ENCODE data around the gene SNX20.

SNX20 gene, protein sequence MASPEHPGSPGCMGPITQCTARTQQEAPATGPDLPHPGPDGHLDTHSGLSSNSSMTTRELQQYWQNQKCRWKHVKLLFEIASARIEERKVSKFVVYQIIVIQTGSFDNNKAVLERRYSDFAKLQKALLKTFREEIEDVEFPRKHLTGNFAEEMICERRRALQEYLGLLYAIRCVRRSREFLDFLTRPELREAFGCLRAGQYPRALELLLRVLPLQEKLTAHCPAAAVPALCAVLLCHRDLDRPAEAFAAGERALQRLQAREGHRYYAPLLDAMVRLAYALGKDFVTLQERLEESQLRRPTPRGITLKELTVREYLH

DNA sequence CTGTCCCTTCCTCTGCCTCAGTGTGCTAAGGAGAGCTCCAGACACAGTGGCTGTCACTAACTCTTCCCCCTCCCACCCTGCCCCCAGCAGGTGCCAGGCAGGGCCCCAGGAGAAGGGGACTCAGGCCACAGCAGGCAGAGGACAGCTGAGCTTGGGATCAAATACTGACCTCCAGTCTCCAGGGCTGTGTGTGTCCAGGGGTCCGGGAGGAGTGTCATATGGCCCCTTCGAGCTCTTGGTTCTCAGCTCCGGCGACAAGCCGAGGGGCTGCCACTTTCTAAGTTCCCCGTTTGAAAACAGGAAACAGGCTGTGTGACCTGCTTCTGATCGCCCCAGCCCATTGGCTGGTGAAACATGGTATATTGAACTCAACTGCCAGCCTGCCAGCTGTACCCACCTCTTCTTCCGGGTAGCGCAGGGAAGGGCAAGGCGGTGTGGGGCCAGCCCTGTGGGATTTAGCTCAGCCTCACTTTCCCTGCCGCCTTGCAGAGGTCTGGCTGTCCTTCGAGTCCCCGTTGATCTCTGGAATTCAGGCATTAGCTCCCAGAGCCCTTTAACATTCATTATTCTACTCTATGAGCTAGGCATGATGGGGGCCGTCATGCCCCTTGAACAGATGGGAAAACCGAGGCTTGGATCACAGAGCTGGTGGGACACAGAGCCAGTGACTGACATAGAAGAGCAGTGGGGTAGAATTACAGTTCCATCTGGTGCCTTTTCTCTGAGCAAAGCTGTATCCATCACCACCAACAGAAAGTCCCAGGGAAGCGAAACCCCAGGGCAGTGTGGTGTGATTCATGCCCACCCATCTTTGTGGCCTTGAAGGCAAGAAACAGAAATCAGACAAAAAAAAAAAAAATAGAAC is at the start of gene SNX20:
Gene SNX20, minus strand, starts transcription at position 292 of the 865 bp plus-strand sequence. CDS start 3,786 bp downstream, outside the sequence.
- peak; percentile 73 for DNase-seq (ENCODE audit: extremely low spot score)
- TF ChIP-seq, protein P1, sequence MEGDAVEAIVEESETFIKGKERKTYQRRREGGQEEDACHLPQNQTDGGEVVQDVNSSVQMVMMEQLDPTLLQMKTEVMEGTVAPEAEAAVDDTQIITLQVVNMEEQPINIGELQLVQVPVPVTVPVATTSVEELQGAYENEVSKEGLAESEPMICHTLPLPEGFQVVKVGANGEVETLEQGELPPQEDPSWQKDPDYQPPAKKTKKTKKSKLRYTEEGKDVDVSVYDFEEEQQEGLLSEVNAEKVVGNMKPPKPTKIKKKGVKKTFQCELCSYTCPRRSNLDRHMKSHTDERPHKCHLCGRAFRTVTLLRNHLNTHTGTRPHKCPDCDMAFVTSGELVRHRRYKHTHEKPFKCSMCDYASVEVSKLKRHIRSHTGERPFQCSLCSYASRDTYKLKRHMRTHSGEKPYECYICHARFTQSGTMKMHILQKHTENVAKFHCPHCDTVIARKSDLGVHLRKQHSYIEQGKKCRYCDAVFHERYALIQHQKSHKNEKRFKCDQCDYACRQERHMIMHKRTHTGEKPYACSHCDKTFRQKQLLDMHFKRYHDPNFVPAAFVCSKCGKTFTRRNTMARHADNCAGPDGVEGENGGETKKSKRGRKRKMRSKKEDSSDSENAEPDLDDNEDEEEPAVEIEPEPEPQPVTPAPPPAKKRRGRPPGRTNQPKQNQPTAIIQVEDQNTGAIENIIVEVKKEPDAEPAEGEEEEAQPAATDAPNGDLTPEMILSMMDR (IDR thresholded peaks at IDR 0.05; ENCODE audit: control extremely low read depth, extremely low read depth, low read depth, missing control alignments) = no peak
- ChIA-PET CTCF (interaction anchor here (0.8 to 16.8 kb wide), 16 partner anchors 13 to 656 kb away, joined by 3 to 289 read pairs (median 3); partner anchors contain the start of gene CNEP1R1), POLR2A (no interaction called here)

DNA sequence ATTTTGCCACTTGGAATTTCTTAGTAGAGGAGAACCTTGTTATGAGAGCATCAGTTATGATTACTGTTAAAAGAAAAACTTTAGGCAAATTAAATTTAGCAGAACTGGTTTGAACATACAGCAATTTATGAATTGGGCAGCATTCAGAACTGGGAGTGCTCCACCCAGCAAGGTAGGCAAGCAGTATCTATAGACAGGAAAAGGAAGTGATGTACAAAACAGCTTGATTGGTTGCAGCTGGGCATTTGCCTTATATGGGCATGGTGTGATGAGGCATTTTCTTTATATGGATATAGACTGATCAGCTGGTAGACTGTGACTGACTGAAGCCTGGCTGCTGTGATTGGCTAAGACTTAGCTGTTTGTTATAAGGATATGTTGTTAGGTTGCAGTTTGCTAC is 43.2 kb upstream of the SNX20 start:
- CTCF ChIA-PET = interaction anchor here (1.1 to 2.5 kb wide), 4 partner anchors 25 to 84 kb away, joined by 3 to 10 read pairs (median 3); no protein-coding TSS in a partner anchor
- TF ChIP-seq, protein P1 (IDR thresholded peaks at IDR 0.05; ENCODE audit: control extremely low read depth, extremely low read depth, low read depth, missing control alignments) = no peak
- POLR2A ChIA-PET = no interaction called here
- DNase-seq (ENCODE audit: extremely low spot score) = no peak

DNA sequence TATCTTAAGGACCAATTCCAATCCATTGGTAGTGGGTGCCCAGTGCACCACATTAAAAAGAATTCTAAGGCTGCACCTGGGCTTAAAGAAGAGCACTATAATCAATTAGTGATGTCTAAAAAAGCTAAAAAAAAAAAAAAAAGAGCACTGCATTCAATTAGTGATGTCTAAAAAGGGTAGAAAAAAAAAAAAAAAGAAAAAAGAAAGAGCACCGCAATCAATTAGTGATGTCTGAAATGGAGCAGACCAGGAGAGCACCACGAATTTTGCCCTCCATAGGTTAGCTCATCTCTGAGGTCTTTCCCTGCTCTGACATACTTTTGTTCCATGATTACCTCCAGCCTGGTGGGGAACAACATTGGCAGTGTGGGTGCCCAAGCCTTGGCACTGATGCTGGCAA is 41.8 kb upstream of the SNX20 start:
- POLR2A ChIA-PET = no interaction called here
- TF ChIP-seq, protein P1 (IDR thresholded peaks at IDR 0.05; ENCODE audit: control extremely low read depth, extremely low read depth, low read depth, missing control alignments) = no peak
- no peak for DNase-seq (ENCODE audit: extremely low spot score)
- CTCF ChIA-PET = interaction anchor here (0.8 to 2.5 kb wide), 7 partner anchors 13 to 698 kb away, joined by 3 to 10 read pairs (median 3); partner anchors contain the start of gene CNEP1R1

DNA sequence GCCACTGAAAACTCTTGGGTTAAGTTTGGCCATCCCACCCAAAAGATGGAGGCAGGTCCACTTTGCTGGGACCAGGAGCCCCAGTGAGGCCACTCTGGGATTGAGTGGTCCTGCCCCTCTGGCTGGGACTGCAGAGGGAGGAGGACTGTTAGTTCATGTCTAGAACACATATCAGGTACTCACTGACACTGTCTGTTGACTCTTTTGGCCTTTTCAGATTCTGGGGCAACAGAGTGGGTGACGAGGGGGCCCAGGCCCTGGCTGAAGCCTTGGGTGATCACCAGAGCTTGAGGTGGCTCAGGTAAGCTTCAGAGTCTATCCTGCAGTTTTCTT is 41.3 kb upstream of the SNX20 start:
- ChIA-PET CTCF (interaction anchor here (0.8 to 2.5 kb wide), 7 partner anchors 14 to 84 kb away, joined by 3 to 10 read pairs (median 3); no protein-coding TSS in a partner anchor), POLR2A (interaction anchor here (0.7 kb wide), 1 partner anchor 68 kb away, joined by 3 read pairs; no protein-coding TSS in a partner anchor)
- no peak for DNase-seq (ENCODE audit: extremely low spot score)
- TF ChIP-seq, protein P1 (IDR thresholded peaks at IDR 0.05; ENCODE audit: control extremely low read depth, extremely low read depth, low read depth, missing control alignments) = no peak

DNA sequence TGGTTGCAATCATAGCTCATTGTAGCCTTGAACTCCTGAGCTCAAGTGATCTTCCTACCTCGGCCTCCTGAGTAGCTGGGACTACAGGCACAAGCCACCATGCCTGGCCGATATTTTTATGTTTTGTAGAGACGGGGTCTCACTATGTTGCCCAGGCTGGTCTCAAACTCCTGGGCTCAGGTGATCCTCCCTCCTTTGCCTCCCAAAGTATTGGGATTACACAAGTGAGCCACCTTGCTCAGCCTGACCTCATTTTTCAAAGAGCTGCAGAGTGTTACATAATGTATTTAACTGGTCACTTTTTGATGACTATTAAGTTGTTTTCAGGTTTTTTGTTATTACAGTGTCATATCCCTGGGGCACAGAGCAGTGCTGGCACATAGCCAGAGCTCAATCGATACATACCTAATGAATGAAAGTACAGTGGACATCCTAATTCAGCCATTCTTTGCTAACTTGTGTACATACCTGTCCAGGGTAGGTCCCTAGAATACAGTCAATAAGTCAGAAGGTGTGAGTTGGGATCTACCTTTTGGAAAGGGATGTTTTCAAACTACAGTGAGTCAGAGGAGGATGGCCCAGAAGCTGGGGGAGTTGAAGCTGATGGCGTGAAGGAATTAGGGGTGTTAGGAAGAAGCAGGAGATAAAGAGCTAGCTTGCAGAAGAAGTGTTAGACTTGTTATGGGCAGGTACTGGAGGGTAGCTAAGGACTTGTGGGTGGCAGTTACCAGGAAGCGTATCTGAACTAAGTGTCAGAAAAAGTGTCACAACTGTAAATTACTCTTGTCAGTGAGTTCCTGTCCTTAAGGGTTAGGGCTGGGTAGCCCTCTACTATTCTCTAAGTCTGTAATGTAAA is 40.7 kb upstream of the SNX20 start:
- ChIA-PET CTCF (interaction anchor here (0.8 to 1.7 kb wide), 7 partner anchors 14 to 56 kb away, joined by 3 to 6 read pairs (median 3); no protein-coding TSS in a partner anchor), POLR2A (interaction anchor here (0.7 kb wide), 1 partner anchor 69 kb away, joined by 3 read pairs; no protein-coding TSS in a partner anchor)
- TF ChIP-seq, protein P1 (IDR thresholded peaks at IDR 0.05; ENCODE audit: control extremely low read depth, extremely low read depth, low read depth, missing control alignments) = no peak
- DNase-seq (ENCODE audit: extremely low spot score) = no peak

All from GM10248 (cell line).